Measurements from ENCODE around the gene LSAMP. TPM values are rescaled to one million over a fixed set of nuclear protein-coding genes. Genes with fewer than 3 reads are reported as not detected.

The LSAMP gene
- total and polyA plus RNA-seq, 2 of the 8 experiments (the other 6 are each of a cell fraction or from before 2014, with no cell fraction given), result 1.8 to 5.7 TPM

DNA sequence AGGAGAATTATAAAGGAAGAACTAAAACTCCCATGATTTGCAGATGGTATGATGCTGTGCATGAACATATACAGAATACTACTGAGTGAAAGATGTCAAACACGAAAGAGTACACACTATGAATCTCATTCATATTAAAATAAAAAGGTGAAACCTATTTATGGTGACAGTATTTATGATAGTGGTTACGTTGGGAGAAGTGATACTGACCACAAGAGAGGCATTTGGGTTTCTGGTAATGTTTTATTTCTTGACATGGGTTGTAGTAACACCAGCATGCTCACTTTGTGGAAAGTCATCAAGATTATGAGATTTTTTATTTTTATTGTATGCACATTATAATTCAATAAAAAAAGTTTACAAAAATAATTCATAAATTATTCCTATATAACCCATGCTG is 498.0 kb downstream of the LSAMP start (continued):
- TF ChIP-seq, protein P1, sequence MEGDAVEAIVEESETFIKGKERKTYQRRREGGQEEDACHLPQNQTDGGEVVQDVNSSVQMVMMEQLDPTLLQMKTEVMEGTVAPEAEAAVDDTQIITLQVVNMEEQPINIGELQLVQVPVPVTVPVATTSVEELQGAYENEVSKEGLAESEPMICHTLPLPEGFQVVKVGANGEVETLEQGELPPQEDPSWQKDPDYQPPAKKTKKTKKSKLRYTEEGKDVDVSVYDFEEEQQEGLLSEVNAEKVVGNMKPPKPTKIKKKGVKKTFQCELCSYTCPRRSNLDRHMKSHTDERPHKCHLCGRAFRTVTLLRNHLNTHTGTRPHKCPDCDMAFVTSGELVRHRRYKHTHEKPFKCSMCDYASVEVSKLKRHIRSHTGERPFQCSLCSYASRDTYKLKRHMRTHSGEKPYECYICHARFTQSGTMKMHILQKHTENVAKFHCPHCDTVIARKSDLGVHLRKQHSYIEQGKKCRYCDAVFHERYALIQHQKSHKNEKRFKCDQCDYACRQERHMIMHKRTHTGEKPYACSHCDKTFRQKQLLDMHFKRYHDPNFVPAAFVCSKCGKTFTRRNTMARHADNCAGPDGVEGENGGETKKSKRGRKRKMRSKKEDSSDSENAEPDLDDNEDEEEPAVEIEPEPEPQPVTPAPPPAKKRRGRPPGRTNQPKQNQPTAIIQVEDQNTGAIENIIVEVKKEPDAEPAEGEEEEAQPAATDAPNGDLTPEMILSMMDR (IDR thresholded peaks at IDR 0.05; ENCODE audit: control extremely low read depth in 1 of 3, insufficient read depth in 1 of 3, low read depth in 1 of 3, low read length in 3 of 3), result no peak
- no peak for TF ChIP-seq BRCA1 (IDR thresholded peaks at IDR 0.05; ENCODE audit: low read depth, low read length)
- TF ChIP-seq, protein P2, sequence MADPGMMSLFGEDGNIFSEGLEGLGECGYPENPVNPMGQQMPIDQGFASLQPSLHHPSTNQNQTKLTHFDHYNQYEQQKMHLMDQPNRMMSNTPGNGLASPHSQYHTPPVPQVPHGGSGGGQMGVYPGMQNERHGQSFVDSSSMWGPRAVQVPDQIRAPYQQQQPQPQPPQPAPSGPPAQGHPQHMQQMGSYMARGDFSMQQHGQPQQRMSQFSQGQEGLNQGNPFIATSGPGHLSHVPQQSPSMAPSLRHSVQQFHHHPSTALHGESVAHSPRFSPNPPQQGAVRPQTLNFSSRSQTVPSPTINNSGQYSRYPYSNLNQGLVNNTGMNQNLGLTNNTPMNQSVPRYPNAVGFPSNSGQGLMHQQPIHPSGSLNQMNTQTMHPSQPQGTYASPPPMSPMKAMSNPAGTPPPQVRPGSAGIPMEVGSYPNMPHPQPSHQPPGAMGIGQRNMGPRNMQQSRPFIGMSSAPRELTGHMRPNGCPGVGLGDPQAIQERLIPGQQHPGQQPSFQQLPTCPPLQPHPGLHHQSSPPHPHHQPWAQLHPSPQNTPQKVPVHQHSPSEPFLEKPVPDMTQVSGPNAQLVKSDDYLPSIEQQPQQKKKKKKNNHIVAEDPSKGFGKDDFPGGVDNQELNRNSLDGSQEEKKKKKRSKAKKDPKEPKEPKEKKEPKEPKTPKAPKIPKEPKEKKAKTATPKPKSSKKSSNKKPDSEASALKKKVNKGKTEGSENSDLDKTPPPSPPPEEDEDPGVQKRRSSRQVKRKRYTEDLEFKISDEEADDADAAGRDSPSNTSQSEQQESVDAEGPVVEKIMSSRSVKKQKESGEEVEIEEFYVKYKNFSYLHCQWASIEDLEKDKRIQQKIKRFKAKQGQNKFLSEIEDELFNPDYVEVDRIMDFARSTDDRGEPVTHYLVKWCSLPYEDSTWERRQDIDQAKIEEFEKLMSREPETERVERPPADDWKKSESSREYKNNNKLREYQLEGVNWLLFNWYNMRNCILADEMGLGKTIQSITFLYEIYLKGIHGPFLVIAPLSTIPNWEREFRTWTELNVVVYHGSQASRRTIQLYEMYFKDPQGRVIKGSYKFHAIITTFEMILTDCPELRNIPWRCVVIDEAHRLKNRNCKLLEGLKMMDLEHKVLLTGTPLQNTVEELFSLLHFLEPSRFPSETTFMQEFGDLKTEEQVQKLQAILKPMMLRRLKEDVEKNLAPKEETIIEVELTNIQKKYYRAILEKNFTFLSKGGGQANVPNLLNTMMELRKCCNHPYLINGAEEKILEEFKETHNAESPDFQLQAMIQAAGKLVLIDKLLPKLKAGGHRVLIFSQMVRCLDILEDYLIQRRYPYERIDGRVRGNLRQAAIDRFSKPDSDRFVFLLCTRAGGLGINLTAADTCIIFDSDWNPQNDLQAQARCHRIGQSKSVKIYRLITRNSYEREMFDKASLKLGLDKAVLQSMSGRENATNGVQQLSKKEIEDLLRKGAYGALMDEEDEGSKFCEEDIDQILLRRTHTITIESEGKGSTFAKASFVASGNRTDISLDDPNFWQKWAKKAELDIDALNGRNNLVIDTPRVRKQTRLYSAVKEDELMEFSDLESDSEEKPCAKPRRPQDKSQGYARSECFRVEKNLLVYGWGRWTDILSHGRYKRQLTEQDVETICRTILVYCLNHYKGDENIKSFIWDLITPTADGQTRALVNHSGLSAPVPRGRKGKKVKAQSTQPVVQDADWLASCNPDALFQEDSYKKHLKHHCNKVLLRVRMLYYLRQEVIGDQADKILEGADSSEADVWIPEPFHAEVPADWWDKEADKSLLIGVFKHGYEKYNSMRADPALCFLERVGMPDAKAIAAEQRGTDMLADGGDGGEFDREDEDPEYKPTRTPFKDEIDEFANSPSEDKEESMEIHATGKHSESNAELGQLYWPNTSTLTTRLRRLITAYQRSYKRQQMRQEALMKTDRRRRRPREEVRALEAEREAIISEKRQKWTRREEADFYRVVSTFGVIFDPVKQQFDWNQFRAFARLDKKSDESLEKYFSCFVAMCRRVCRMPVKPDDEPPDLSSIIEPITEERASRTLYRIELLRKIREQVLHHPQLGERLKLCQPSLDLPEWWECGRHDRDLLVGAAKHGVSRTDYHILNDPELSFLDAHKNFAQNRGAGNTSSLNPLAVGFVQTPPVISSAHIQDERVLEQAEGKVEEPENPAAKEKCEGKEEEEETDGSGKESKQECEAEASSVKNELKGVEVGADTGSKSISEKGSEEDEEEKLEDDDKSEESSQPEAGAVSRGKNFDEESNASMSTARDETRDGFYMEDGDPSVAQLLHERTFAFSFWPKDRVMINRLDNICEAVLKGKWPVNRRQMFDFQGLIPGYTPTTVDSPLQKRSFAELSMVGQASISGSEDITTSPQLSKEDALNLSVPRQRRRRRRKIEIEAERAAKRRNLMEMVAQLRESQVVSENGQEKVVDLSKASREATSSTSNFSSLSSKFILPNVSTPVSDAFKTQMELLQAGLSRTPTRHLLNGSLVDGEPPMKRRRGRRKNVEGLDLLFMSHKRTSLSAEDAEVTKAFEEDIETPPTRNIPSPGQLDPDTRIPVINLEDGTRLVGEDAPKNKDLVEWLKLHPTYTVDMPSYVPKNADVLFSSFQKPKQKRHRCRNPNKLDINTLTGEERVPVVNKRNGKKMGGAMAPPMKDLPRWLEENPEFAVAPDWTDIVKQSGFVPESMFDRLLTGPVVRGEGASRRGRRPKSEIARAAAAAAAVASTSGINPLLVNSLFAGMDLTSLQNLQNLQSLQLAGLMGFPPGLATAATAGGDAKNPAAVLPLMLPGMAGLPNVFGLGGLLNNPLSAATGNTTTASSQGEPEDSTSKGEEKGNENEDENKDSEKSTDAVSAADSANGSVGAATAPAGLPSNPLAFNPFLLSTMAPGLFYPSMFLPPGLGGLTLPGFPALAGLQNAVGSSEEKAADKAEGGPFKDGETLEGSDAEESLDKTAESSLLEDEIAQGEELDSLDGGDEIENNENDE (IDR thresholded peaks at IDR 0.05; ENCODE audit: insufficient replicate concordance, low read length), result no peak
- no peak for TF ChIP-seq TCF12 (IDR thresholded peaks at IDR 0.05; ENCODE audit: low read depth, low read length)
- TF ChIP-seq SP4 (IDR thresholded peaks at IDR 0.05; ENCODE audit: low read length), result no peak
- no peak for TF ChIP-seq HDAC2 (IDR thresholded peaks at IDR 0.05; ENCODE audit: borderline replicate concordance in 1 of 2, low read depth in 2 of 2, low read length in 2 of 2)
- no peak for TF ChIP-seq CBX5 (IDR thresholded peaks at IDR 0.05; ENCODE audit: low read depth, low read length)

Data from H1 (cell line).